COLO668 (cell line): ENCODE results near the gene CRYBG3.

Experiments used
- DNase-seq: peaks from one replicate; lab custom pipeline; 2025; ENCODE audit not compliant: unreplicated experiment; lab: John Stamatoyannopoulos, UW

The CRYBG3 gene

GRCh38 chr3:97939401-97939800 is 117.6 kb downstream of the CRYBG3 start:
- no peak for DNase-seq

GRCh38 chr3:97940034-97940433 is 118.2 kb downstream of the CRYBG3 start:
- no peak for DNase-seq

- DNase-seq = no peak
These were observed 121.2 kb downstream of the CRYBG3 start for GRCh38 chr3:97942801-97943546.

- no peak for DNase-seq
These were observed 126.7 kb downstream of the CRYBG3 start for GRCh38 chr3:97948351-97949109.

- DNase-seq = no peak
These were observed 127.3 kb downstream of the CRYBG3 start for GRCh38 chr3:97949110-97949485.

GRCh38 chr3:97949743-97950142 is 127.9 kb downstream of the CRYBG3 start:
- DNase-seq = no peak

- DNase-seq = no peak
These were observed 128.5 kb downstream of the CRYBG3 start for GRCh38 chr3:97950360-97950759.

- DNase-seq = no peak
These were observed 130.5 kb downstream of the CRYBG3 start for GRCh38 chr3:97952280-97952679.

- DNase-seq = no peak
These were observed 131.1 kb downstream of the CRYBG3 start for GRCh38 chr3:97952872-97953271.

GRCh38 chr3:97954228-97954827 is 132.5 kb downstream of the CRYBG3 start:
- no peak for DNase-seq

GRCh38 chr3:97956051-97956450 is 134.2 kb downstream of the CRYBG3 start:
- DNase-seq = no peak

- no peak for DNase-seq
These were observed 136.0 kb downstream of the CRYBG3 start for GRCh38 chr3:97957617-97958311.

- no peak for DNase-seq
These were observed 136.6 kb downstream of the CRYBG3 start for GRCh38 chr3:97958396-97958795.

GRCh38 chr3:97958796-97959195 is 137.0 kb downstream of the CRYBG3 start:
- no peak for DNase-seq

GRCh38 chr3:97959872-97960271 is 138.1 kb downstream of the CRYBG3 start:
- no peak for DNase-seq

- DNase-seq = no peak
These were observed 138.7 kb downstream of the CRYBG3 start for GRCh38 chr3:97960551-97960950.

- no peak for DNase-seq
These were observed 139.4 kb downstream of the CRYBG3 start for GRCh38 chr3:97960993-97961766.

- DNase-seq = peak; percentile 1
These were observed 146.2 kb downstream of the CRYBG3 start for GRCh38 chr3:97967966-97968365.

GRCh38 chr3:97968376-97968775 is 146.6 kb downstream of the CRYBG3 start:
- DNase-seq = no peak

GRCh38 chr3:97969541-97969940 is 147.7 kb downstream of the CRYBG3 start:
- no peak for DNase-seq

GRCh38 chr3:97970156-97970555 is 148.3 kb downstream of the CRYBG3 start:
- no peak for DNase-seq
